OCI-LY7 (cell line): Measurements from ENCODE around the gene TRIM10. TPM values are rescaled to one million over a fixed set of nuclear protein-coding genes. Genes with fewer than 3 reads are reported as not detected.

Experiments used
- BruUV-seq: library from RNA; stranded (reverse); fragments of 400-500 nt; replicated peaks from 2 replicates; lab custom pipeline; 2021; lab: Mats Ljungman, UMichigan
- CTCF ChIA-PET: fragments of 300-600 bp; sonication (Branson Sonifier 250); formaldehyde crosslinking; loops from one replicate; lab custom pipeline; 2022; ENCODE audit warnings: antibody characterized with exemption; ENCODE audit not compliant: unreplicated experiment; lab: Charles Lee
- POLR2A ChIA-PET: fragments of 300-600 bp; sonication (Branson Sonifier 250); formaldehyde crosslinking; loops from one replicate; lab custom pipeline; 2022; ENCODE audit warnings: antibody characterized with exemption; lab: Charles Lee
- DNase-seq: peaks from one replicate; pipeline ENCODE4 v3.0.0-alpha.2; 2015; ENCODE audit warnings: low spot score
- H2AFZ ChIP-seq: fragments of 200-600 bp; sonication (generic), shearing (Covaris generic); 2 replicates; pipeline ENCODE4 v1.6.1; 2014; ENCODE audit warnings: mild to moderate bottlenecking, antibody characterized with exemption, low read length, moderate library complexity
- H3K27ac ChIP-seq: fragments of 200-600 bp; sonication (generic); 2 replicates; pipeline ENCODE4 v1.5.1; 2014; ENCODE audit warnings: mixed run types, low read depth, mild to moderate bottlenecking, moderate library complexity, low read length, inconsistent platforms; ENCODE audit not compliant: poor library complexity, severe bottlenecking
- H3K36me3 ChIP-seq: fragments of 200-600 bp; sonication (generic); 2 replicates; pipeline ENCODE4 v1.6.1; 2014; ENCODE audit warnings: mild to moderate bottlenecking, antibody characterized with exemption, low read length, moderate library complexity, mixed read lengths; ENCODE audit not compliant: insufficient read depth
- H3K4me1 ChIP-seq: fragments of 200-600 bp; sonication (generic); 2 replicates; pipeline ENCODE4 v1.5.1; 2014; ENCODE audit warnings: mild to moderate bottlenecking, low read length; ENCODE audit not compliant: insufficient read depth, poor library complexity, severe bottlenecking
- H3K4me2 ChIP-seq: fragments of 200-600 bp; sonication (generic); 2 replicates; pipeline ENCODE4 v1.6.1; 2014; ENCODE audit warnings: mild to moderate bottlenecking, low read length
- H3K4me3 ChIP-seq: fragments of 200-600 bp; sonication (generic); 2 replicates; pipeline ENCODE4 v1.5.1; 2014; ENCODE audit warnings: mild to moderate bottlenecking, low read depth, low read length; ENCODE audit not compliant: poor library complexity, severe bottlenecking
- H3K79me2 ChIP-seq: fragments of 200-600 bp; sonication (generic); 2 replicates; pipeline ENCODE4 v1.6.1; 2016; ENCODE audit warnings: low read depth, mild to moderate bottlenecking, low read length, moderate library complexity, mixed read lengths; ENCODE audit not compliant: insufficient read depth
- H3K9me2 ChIP-seq: fragments of 200-600 bp; sonication (generic); 2 replicates; pipeline ENCODE4 v1.6.1; 2016; ENCODE audit warnings: mild to moderate bottlenecking, low read length, mixed read lengths; ENCODE audit not compliant: insufficient read depth
- H3K9me3 ChIP-seq: fragments of 200-600 bp; sonication (generic); 2 replicates; pipeline ENCODE4 v1.6.1; 2014; ENCODE audit warnings: mild to moderate bottlenecking, mixed run types, low read length, mixed read lengths
- H4K20me1 ChIP-seq: fragments of 200-600 bp; sonication (generic); 2 replicates; pipeline ENCODE4 v1.6.1; 2014; ENCODE audit warnings: mild to moderate bottlenecking, antibody characterized with exemption, low read length, moderate library complexity, mixed read lengths; ENCODE audit not compliant: insufficient read depth
- CTCF ChIP-seq: fragments of 200-600 bp; sonication (generic); conservative IDR thresholded peaks from 2 replicates; pipeline ENCODE4 v1.5.1; 2014; ENCODE audit warnings: mild to moderate bottlenecking, antibody characterized with exemption, low read length, moderate library complexity, mixed read lengths
- EZH2phosphoT487 ChIP-seq: fragments of 200-600 bp; sonication (generic); IDR thresholded peaks from 2 replicates; pipeline ENCODE4 v1.6.1; 2018; ENCODE audit warnings: low read depth, borderline replicate concordance, mild to moderate bottlenecking, mixed run types, antibody characterized with exemption, low read length, moderate library complexity, mixed read lengths
- intact Hi-C: fragments of 100-400 bp; cut with micrococcal nuclease; formaldehyde crosslinking; loops from one replicate; pipeline ENCODE4 v1.10.0; 2022; ENCODE audit not compliant: unreplicated experiment
- total RNA-seq, 2 experiments: library from RNA; depleted of rRNA in 1 of 2; stranded (reverse); fragments of >200 nt in 1 of 2; shearing (Covaris generic) in 1 of 2; gene quantifications; 2 replicates each; pipeline ENCODE4 v1.2.3, GENCODE V29; 2014 to 2022

TRIM10 gene
- total RNA-seq, 2 experiments from 2014 or later: not detected

- Histone ChIP-seq H3K9me2 (no peaks in the 10 kb centered on the region), H3K4me3 (no peak overlapping the region), H3K9me3 (no peaks in the 10 kb centered on the region), H3K4me1 (no peaks in the 10 kb centered on the region), H3K36me3 (no peaks in the 10 kb centered on the region), H3K4me2 (no peak overlapping the region), H2AFZ (no peak overlapping the region), H3K79me2 (no peaks in the 10 kb centered on the region), H4K20me1 (no peaks in the 10 kb centered on the region), H3K27ac (no peak overlapping the region)
- no peak for TF ChIP-seq EZH2phosphoT487
- TF ChIP-seq CTCF: no peak
- CTCF ChIA-PET: no interaction called here
- no peak for DNase-seq
- no TSS peak for BruUV-seq
- POLR2A ChIA-PET: interaction anchor here (1.3 kb wide), 1 partner anchor 47 kb away, joined by 3 read pairs; no protein-coding TSS in a partner anchor
- intact Hi-C loops: no loop called here
Observed at GRCh38 chr6:30151580-30151979, 9.4 kb downstream of the TRIM10 start.

GRCh38 chr6:30150671-30151395, 10.2 kb downstream of the TRIM10 start:
- no peak overlapping the region for H3K4me2 ChIP-seq
- CTCF ChIA-PET: no interaction called here

More at GRCh38 chr6:30150671-30151395, 10.2 kb downstream of the TRIM10 start:
- Histone ChIP-seq H3K36me3 (no peaks in the 10 kb centered on the region), H2AFZ (no peak overlapping the region), H3K9me3 (no peaks in the 10 kb centered on the region), H3K4me3 (no peak overlapping the region), H3K79me2 (no peaks in the 10 kb centered on the region), H3K4me1 (no peaks in the 10 kb centered on the region), H4K20me1 (no peaks in the 10 kb centered on the region), H3K27ac (no peak overlapping the region), H3K9me2 (no peaks in the 10 kb centered on the region)
- POLR2A ChIA-PET: no interaction called here
- intact Hi-C loops: no loop called here
- no TSS peak for BruUV-seq
- DNase-seq: no peak
- TF ChIP-seq CTCF (no peak), EZH2phosphoT487 (no peak)
